HepG2 (cell line): ENCODE data around the gene MGAT2. TPM values are rescaled to one million over a fixed set of nuclear protein-coding genes. Genes with fewer than 3 reads are reported as not detected.
A peak's percentile ranks its signal among the peaks of the same experiment; 100 is the strongest.

Source experiments
- BRCA1 ChIP-seq: sonication (generic); formaldehyde crosslinking; IDR thresholded peaks from 2 replicates; pipeline ENCODE4 v1.4.0; 2020; ENCODE audit warnings: missing genetic modification reagents
- DR1 ChIP-seq: sonication (generic); formaldehyde crosslinking; IDR thresholded peaks from 2 replicates; pipeline ENCODE4 v1.8.0; 2021; ENCODE audit warnings: mild to moderate bottlenecking, missing genetic modification reagents, inconsistent platforms
- ELK4 ChIP-seq: sonication (generic); formaldehyde crosslinking; IDR thresholded peaks from 2 replicates; pipeline ENCODE4 v1.9.0; 2021; ENCODE audit warnings: missing genetic modification reagents, borderline replicate concordance
- FOSL1 ChIP-seq: sonication (generic); formaldehyde crosslinking; IDR thresholded peaks from 2 replicates; pipeline ENCODE4 v1.9.0; 2021; ENCODE audit warnings: missing genetic modification reagents, borderline replicate concordance
- FOXP1 ChIP-seq, 2 experiments: fragments of 450-650 bp in 1 of 2; IDR thresholded peaks; 2 replicates each; pipeline ENCODE4 v1.6.1; 2017 to 2018; ENCODE audit warnings: antibody characterized with exemption in 1 of 2
- GATAD2A ChIP-seq: IDR thresholded peaks from 2 replicates; pipeline ENCODE4 v1.6.1; 2016
- MED13 ChIP-seq: sonication (generic); formaldehyde crosslinking; IDR thresholded peaks from 2 replicates; pipeline ENCODE4 v1.5.0; 2020; ENCODE audit warnings: missing genetic modification reagents
- RELA ChIP-seq: sonication (generic); formaldehyde crosslinking; IDR thresholded peaks from 2 replicates; pipeline ENCODE4 v1.4.0; 2020; ENCODE audit warnings: missing genetic modification reagents
- RFX5 ChIP-seq: IDR thresholded peaks from 2 replicates; pipeline ENCODE4 v1.6.1; 2011; ENCODE audit warnings: low read depth, low read length, improper control_type of control experiment
- SP5 ChIP-seq: IDR thresholded peaks from 2 replicates; pipeline ENCODE4 v1.6.1; 2016; ENCODE audit warnings: low read depth, borderline replicate concordance
- YY1 ChIP-seq: IDR thresholded peaks from 2 replicates; pipeline ENCODE4 v1.6.1; 2011; ENCODE audit warnings: low read length, low read depth, moderate library complexity, mild to moderate bottlenecking; ENCODE audit not compliant: insufficient read depth, insufficient replicate concordance
- ZBTB25 ChIP-seq: IDR thresholded peaks from 2 replicates; pipeline ENCODE4 v1.6.1; 2018; ENCODE audit warnings: missing genetic modification reagents
- ZC3H13 ChIP-seq: sonication (generic); formaldehyde crosslinking; IDR thresholded peaks from 2 replicates; pipeline ENCODE4 v1.8.1; 2023; ENCODE audit warnings: mild to moderate bottlenecking, missing genetic modification reagents, moderate library complexity
- ZMYM2 ChIP-seq: sonication (generic); formaldehyde crosslinking; IDR thresholded peaks from 2 replicates; pipeline ENCODE4 v1.8.0; 2022; ENCODE audit warnings: mild to moderate bottlenecking, missing genetic modification reagents
- ZNF160 ChIP-seq: sonication (generic); formaldehyde crosslinking; IDR thresholded peaks from 2 replicates; pipeline ENCODE4 v1.8.0; 2022; ENCODE audit warnings: mild to moderate bottlenecking, inconsistent platforms, missing genetic modification reagents
- ZNF263 ChIP-seq: sonication (generic); formaldehyde crosslinking; IDR thresholded peaks from 2 replicates; pipeline ENCODE4 v1.4.0; 2020; ENCODE audit warnings: missing genetic modification reagents
- ZNF292 ChIP-seq: sonication (generic); formaldehyde crosslinking; IDR thresholded peaks from 2 replicates; pipeline ENCODE4 v1.8.1; 2022; ENCODE audit warnings: mild to moderate bottlenecking, low read depth, missing genetic modification reagents, borderline replicate concordance
- ZNF562 ChIP-seq: sonication (generic); formaldehyde crosslinking; IDR thresholded peaks from 2 replicates; pipeline ENCODE4 v1.8.0; 2022; ENCODE audit warnings: missing genetic modification reagents, borderline replicate concordance
- ZNF605 ChIP-seq: sonication (generic); formaldehyde crosslinking; IDR thresholded peaks from 2 replicates; pipeline ENCODE4 v1.8.0; 2022; ENCODE audit warnings: mild to moderate bottlenecking, missing genetic modification reagents
- ZNF616 ChIP-seq: sonication (generic); formaldehyde crosslinking; IDR thresholded peaks from 2 replicates; pipeline ENCODE4 v1.5.0; 2020; ENCODE audit warnings: low read depth, mild to moderate bottlenecking, missing genetic modification reagents
- ZNF709 ChIP-seq: sonication (generic); formaldehyde crosslinking; IDR thresholded peaks from 2 replicates; pipeline ENCODE4 v1.5.0; 2020; ENCODE audit warnings: mild to moderate bottlenecking, missing genetic modification reagents
- ZSCAN29 ChIP-seq: sonication (generic); formaldehyde crosslinking; conservative IDR thresholded peaks from 2 replicates; pipeline ENCODE4 v1.4.0; 2020; ENCODE audit warnings: mild to moderate bottlenecking, missing genetic modification reagents
- polyA plus RNA-seq, 8 experiments: library from polyadenylated mRNA; depleted of rRNA in 3 of 8; stranded (reverse) in 7 of 8; unstranded in 1 of 8; fragments of >200 nt; fragmentation: Illumina TruSeq in 4 of 8; extraction: Trizol in 4 of 8; gene quantifications; 2 replicates each; pipeline versions ENCODE4 v1.2.1 to v1.2.3, GENCODE V29; 2011 to 2016; ENCODE audit warnings: low read depth in 4 of 8, missing spikeins in 1 of 8, mixed read lengths in 1 of 8; ENCODE audit not compliant: insufficient read depth in 1 of 8
- total RNA-seq, 5 experiments: library from RNA; depleted of rRNA; stranded (reverse); fragments of >200 nt; fragmentation: Illumina TruSeq; extraction: Trizol; gene quantifications; 2 replicates each; pipeline ENCODE4 v1.2.3, GENCODE V29; 2016; ENCODE audit warnings: low read depth in 1 of 5
- TF ChIP-seq, protein P1 (sequence below): sonication (generic); formaldehyde crosslinking; IDR thresholded peaks from 2 replicates; pipeline ENCODE4 v1.4.0; 2020; ENCODE audit warnings: missing genetic modification reagents
- TF ChIP-seq, protein P2 (sequence below): sonication (generic); formaldehyde crosslinking; IDR thresholded peaks from 2 replicates; pipeline ENCODE4 v1.5.1; 2020; ENCODE audit warnings: missing genetic modification reagents, mild to moderate bottlenecking, borderline replicate concordance

Gene MGAT2
- total and polyA plus RNA-seq, 2 of the 13 experiments (the other 11 are each of a cell fraction or from before 2014, with no cell fraction given) = 12.9 to 51.9 TPM

- TF ChIP-seq ZBTB25 (CRISPR knock-in tag) (no peak), RELA (CRISPR knock-in tag) (no peak), ZC3H13 (CRISPR knock-in tag) (peak; percentile 52), ZMYM2 (CRISPR knock-in tag) (peak; percentile 66; the same call in 1 of the 2 replicates), SP5 (no peak), FOSL1 (CRISPR knock-in tag) (no peak), ELK4 (no peak; the same call in 1 of the 2 replicates), GATAD2A (CRISPR knock-in tag) (no peak), ZNF709 (CRISPR knock-in tag) (0 out of 2 replicates have a peak, but pooled peaks have one; percentile 44), ZNF263 (no peak; the same call in 1 of the 2 replicates), RFX5 (no peak), FOXP1 (IDR thresholded peaks at IDR 0.05) (no peak), FOXP1 (CRISPR knock-in tag; IDR thresholded peaks at IDR 0.05) (no peak), ZNF292 (CRISPR knock-in tag) (no peak), MED13 (CRISPR knock-in tag) (no peak), DR1 (CRISPR knock-in tag) (no peak), ZNF605 (CRISPR knock-in tag) (0 out of 2 replicates have a peak, but pooled peaks have one; percentile 11), ZNF562 (CRISPR knock-in tag) (no peak), ZNF616 (CRISPR knock-in tag) (peak; percentile 87), ZNF160 (no peak), ZSCAN29 (CRISPR knock-in tag) (no peak), YY1 (peak; percentile 10), BRCA1 (CRISPR knock-in tag) (no peak)
- TF ChIP-seq, protein P1, sequence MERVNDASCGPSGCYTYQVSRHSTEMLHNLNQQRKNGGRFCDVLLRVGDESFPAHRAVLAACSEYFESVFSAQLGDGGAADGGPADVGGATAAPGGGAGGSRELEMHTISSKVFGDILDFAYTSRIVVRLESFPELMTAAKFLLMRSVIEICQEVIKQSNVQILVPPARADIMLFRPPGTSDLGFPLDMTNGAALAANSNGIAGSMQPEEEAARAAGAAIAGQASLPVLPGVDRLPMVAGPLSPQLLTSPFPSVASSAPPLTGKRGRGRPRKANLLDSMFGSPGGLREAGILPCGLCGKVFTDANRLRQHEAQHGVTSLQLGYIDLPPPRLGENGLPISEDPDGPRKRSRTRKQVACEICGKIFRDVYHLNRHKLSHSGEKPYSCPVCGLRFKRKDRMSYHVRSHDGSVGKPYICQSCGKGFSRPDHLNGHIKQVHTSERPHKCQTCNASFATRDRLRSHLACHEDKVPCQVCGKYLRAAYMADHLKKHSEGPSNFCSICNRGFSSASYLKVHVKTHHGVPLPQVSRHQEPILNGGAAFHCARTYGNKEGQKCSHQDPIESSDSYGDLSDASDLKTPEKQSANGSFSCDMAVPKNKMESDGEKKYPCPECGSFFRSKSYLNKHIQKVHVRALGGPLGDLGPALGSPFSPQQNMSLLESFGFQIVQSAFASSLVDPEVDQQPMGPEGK (CRISPR knock-in tag) = no peak
- TF ChIP-seq, protein P2, sequence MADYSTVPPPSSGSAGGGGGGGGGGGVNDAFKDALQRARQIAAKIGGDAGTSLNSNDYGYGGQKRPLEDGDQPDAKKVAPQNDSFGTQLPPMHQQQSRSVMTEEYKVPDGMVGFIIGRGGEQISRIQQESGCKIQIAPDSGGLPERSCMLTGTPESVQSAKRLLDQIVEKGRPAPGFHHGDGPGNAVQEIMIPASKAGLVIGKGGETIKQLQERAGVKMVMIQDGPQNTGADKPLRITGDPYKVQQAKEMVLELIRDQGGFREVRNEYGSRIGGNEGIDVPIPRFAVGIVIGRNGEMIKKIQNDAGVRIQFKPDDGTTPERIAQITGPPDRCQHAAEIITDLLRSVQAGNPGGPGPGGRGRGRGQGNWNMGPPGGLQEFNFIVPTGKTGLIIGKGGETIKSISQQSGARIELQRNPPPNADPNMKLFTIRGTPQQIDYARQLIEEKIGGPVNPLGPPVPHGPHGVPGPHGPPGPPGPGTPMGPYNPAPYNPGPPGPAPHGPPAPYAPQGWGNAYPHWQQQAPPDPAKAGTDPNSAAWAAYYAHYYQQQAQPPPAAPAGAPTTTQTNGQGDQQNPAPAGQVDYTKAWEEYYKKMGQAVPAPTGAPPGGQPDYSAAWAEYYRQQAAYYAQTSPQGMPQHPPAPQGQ = no peak
These were observed 14.1 kb downstream of the MGAT2 start, which contains the start of gene DNAAF2 (continued) for GRCh38 chr14:49634547-49635334.
